ENCODE data around the gene CRTC1.

Gene CRTC1

DNA sequence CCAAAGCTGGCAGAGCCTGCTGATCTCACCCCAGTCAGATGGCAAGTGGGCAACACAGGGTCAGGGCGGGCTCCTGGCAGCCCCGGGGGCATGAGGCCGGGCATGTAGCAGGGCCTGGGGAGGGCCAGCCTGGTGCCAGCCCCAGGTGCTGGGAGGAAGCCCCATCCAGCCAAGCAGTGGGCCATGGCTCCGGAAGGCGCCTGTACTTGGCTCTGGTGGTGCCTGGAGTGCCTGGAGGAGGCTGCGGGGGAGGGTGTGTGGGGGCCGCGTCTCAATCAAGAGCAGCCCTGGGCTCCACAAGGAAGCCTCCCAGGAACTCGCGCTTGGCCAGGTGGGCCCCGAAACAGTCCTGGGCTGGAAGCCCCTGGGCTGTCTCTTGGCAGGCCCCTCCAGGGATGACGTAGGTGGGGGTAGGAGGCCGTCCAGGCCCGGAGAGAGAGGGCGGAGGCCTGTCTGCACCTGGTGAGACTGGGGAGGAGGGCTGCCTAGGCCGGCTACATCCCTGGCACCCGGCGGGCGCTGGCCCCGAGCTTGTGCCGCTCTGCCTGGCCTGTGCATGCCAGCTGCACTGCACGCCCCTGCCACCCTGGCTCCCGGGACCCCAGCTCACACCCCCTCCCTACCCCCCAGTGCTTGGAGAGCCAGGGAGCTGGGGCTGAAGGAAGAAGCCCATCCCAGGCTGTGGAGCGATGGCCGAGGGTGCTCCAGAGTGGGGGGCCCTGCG is 61.7 kb downstream of the CRTC1 start:
- DNase-seq (ENCODE audit: extremely low read depth, low read depth), result no peak
- TF ChIP-seq, protein P1, sequence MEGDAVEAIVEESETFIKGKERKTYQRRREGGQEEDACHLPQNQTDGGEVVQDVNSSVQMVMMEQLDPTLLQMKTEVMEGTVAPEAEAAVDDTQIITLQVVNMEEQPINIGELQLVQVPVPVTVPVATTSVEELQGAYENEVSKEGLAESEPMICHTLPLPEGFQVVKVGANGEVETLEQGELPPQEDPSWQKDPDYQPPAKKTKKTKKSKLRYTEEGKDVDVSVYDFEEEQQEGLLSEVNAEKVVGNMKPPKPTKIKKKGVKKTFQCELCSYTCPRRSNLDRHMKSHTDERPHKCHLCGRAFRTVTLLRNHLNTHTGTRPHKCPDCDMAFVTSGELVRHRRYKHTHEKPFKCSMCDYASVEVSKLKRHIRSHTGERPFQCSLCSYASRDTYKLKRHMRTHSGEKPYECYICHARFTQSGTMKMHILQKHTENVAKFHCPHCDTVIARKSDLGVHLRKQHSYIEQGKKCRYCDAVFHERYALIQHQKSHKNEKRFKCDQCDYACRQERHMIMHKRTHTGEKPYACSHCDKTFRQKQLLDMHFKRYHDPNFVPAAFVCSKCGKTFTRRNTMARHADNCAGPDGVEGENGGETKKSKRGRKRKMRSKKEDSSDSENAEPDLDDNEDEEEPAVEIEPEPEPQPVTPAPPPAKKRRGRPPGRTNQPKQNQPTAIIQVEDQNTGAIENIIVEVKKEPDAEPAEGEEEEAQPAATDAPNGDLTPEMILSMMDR (IDR thresholded peaks at IDR 0.05; ENCODE audit: low read depth, low read length), result no peak

DNA sequence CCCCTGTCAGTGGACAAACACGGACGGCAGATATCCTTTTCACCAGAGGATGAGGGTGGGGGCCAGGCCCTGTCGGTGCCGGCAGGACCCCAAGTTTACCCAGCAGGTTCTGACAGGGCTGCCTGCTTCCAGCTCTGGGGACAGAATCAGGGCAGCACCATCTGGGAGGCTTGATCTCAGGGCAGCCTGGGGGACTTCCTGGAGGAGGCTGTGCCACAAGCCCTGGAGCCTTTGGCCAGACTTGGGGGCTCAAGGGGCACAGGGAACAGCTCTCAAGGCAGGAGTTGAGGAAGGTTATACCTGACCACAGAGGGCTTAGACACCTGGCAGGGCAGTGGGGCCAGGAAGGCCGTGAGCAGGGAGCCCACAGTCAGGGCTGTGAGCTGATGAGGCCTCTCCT is 62.5 kb downstream of the CRTC1 start:
- no peak for DNase-seq (ENCODE audit: extremely low read depth, low read depth)
- TF ChIP-seq, protein P1 (IDR thresholded peaks at IDR 0.05; ENCODE audit: low read depth, low read length), result no peak

DNA sequence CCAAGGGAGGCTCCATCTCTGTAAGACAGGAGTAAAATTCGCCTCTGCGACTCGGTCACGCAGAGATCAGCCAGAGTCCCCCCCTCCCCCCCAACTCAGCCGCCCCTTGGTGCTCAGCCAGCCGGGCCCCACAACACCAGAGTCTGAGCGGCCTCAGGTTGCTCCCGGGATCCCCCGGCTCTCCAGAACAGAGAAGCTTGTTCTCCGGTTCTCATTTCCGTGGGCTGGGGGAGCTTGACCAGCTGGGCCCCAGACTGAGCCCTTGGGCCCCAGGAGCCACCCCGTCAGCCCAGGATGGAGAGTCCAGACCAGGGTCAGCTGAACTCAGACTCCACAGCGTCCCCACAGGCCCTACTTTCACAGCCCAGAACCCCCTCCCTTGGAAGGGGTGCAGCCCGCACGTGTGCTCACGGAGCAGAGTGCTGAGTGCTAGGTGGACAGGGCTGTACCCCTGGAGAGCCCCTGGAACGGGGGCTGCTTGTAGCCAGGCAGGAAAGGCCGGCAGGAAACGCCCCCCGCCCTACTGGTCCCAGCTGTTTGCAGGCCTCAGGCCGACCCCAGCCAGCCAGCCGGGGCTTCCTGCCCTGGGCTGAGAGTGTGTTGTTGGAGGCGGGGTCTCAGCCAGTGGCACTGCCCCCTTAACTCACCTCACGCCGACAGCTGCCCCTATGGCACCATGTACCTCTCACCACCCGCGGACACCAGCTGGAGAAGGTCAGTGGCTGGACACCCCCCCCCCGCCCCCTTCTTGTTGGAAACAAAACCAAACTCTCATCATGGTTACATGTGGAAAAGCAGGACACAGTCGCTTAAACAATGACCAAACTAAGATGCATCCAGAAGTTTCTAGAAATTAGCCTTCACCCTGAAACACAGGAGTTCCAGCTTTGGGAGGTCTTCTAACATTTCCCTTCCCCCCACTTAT is 63.2 kb downstream of the CRTC1 start:
- DNase-seq (ENCODE audit: extremely low read depth, low read depth), result no peak
- TF ChIP-seq, protein P1 (IDR thresholded peaks at IDR 0.05; ENCODE audit: low read depth, low read length), result no peak

DNA sequence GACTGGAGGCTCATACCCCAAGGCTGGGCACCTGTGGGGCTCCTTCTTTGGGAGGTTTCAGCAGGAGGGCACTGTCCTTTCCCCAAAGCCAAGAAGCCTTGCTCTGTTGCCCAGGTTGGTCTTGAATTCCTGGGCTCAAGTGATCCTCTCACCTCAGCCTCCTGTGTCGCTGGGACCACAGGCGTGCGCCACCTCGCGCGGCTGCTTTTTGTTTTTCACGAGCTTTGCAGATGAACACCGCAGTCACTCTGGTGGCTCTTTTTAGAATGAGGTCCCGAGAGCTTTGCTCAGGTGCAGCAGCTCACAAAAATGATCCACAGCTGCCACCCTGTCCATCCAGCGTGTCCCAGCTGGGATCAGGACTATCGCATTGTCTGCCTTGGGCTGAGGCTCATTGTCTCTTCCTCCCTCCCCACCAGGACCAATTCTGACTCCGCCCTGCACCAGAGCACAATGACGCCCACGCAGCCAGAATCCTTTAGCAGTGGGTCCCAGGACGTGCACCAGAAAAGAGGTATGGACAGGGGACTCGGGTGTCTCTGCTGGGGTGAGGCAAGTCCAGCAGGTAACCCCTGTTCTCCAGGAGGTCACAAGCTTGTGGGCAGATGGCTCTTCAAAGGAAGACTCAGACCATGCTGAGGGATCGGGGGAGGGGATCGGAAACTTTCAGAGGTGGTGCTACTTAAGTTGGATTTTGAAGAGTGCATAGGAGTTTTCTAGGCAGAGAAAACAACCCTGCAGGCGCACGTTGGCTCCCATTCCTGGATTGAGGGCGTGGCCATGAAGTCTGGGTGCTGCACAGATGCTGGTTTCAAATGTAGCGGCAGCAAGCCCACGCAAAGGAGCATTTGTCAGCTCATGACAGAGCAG is 66.1 kb downstream of the CRTC1 start:
- no peak for DNase-seq (ENCODE audit: extremely low read depth, low read depth)
- TF ChIP-seq, protein P1 (IDR thresholded peaks at IDR 0.05; ENCODE audit: low read depth, low read length), result no peak

DNA sequence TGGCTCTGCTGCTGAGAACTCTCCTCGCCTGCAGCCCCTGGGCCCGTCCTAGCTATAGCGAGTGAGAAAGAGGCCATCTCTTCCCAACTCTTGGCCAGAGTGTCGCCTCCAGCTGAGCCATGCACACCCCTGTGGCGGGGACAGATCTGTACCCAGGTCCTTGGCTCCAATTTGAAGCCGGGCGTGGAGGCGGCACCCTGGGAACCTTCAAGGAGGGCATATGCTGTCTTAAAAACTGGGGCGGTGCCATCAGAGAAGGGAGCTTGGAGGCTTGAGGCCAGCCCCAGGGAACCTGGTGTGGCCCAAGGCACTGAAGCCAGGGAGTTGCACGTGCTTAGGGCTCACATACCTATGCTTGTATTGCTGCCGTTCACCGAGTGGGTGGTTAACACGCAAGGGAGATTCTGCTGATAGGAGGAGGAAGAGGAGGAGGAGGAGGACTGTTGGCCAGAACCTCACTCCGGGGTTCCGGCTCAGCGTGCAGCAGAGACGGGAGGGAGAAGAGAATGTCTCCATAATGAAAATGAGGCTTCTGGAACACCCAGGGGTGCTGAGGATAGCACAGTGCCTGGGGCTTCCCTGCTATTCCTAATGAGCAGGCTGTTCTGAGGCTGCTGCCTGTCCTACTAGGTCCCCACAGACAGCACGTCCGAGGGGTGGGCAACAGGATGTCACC is 67.0 kb downstream of the CRTC1 start:
- TF ChIP-seq, protein P1 (IDR thresholded peaks at IDR 0.05; ENCODE audit: low read depth, low read length), result no peak
- DNase-seq (ENCODE audit: extremely low read depth, low read depth), result no peak

DNA sequence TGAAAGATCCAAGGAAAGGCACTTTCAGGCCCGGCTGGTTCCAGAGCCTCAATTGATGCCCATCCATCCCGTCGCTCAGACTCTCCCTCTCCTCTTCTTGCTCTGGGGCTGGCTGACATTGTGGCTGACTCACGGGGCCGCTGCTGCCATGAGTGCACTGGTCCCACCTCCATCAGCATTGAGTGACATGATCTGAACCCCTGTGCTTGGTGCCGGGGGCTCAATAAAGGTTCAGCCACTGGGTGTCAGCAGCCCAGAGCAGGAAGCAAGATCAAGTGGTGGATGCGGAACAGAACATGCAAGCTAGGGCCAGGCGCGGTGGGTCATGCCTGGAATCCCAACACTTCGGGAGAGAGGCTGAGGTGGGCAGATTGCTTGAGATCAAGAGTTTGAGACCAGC is 68.1 kb downstream of the CRTC1 start:
- DNase-seq (ENCODE audit: extremely low read depth, low read depth), result no peak
- TF ChIP-seq, protein P1 (IDR thresholded peaks at IDR 0.05; ENCODE audit: low read depth, low read length), result no peak

All from AG09319 (cell line).